HepG2 (cell line): ENCODE results near the gene VEZF1.

Experiments
- ATF1 ChIP-seq: IDR thresholded peaks from 2 replicates; pipeline ENCODE4 v1.6.1; 2016; ENCODE audit warnings: mild to moderate bottlenecking, control low read depth
- CC2D1A ChIP-seq: sonication (generic); formaldehyde crosslinking; IDR thresholded peaks from 2 replicates; pipeline ENCODE4 v1.8.1; 2023; ENCODE audit warnings: mild to moderate bottlenecking, missing genetic modification reagents
- FOXC1 ChIP-seq: sonication (generic); formaldehyde crosslinking; IDR thresholded peaks from 2 replicates; pipeline ENCODE4 v1.8.0; 2022; ENCODE audit warnings: mild to moderate bottlenecking, missing genetic modification reagents, borderline replicate concordance
- HNF4A ChIP-seq: sonication (generic); formaldehyde crosslinking; IDR thresholded peaks from 2 replicates; pipeline ENCODE4 v1.4.0; 2020; ENCODE audit warnings: missing genetic modification reagents
- LRRFIP1 ChIP-seq: sonication (generic); formaldehyde crosslinking; conservative IDR thresholded peaks from 2 replicates; pipeline ENCODE4 v1.4.0; 2020; ENCODE audit warnings: missing genetic modification reagents
- MAZ ChIP-seq, 2 experiments: sonication (generic) in 1 of 2; formaldehyde crosslinking in 1 of 2; IDR thresholded peaks; 2 replicates each; pipeline versions ENCODE4 v1.5.0 to v1.6.1; 2012 to 2020; ENCODE audit warnings: low read depth in 2 of 2, mild to moderate bottlenecking in 2 of 2, borderline replicate concordance in 1 of 2, improper control_type of control experiment in 1 of 2, low read length in 1 of 2, missing genetic modification reagents in 1 of 2, moderate library complexity in 1 of 2
- MYC ChIP-seq: sonication (generic); formaldehyde crosslinking; IDR thresholded peaks from 2 replicates; pipeline ENCODE4 v1.9.0; 2021; ENCODE audit warnings: missing genetic modification reagents, borderline replicate concordance
- NFIC ChIP-seq: IDR thresholded peaks from 2 replicates; pipeline ENCODE4 v1.6.1; 2012; ENCODE audit warnings: mild to moderate bottlenecking, low read length, inconsistent platforms
- NR2C2 ChIP-seq: sonication (generic); formaldehyde crosslinking; IDR thresholded peaks from 2 replicates; pipeline ENCODE4 v1.4.0; 2020; ENCODE audit warnings: missing genetic modification reagents, mild to moderate bottlenecking, moderate library complexity, borderline replicate concordance
- SRF ChIP-seq: IDR thresholded peaks from 2 replicates; pipeline ENCODE4 v1.6.1; 2011; ENCODE audit warnings: mild to moderate bottlenecking, low read depth, low read length, moderate library complexity
- TCF7 ChIP-seq: sonication (generic); IDR thresholded peaks from 2 replicates; pipeline ENCODE4 v1.6.1; 2016; ENCODE audit warnings: antibody characterized with exemption, low read depth
- ZBTB44 ChIP-seq: sonication (generic); formaldehyde crosslinking; IDR thresholded peaks from 2 replicates; pipeline ENCODE4 v1.4.0; 2020; ENCODE audit warnings: missing genetic modification reagents
- TF ChIP-seq, protein P1 (sequence below): sonication (generic); formaldehyde crosslinking; IDR thresholded peaks from 2 replicates; pipeline ENCODE4 v1.5.0; 2020; ENCODE audit warnings: mild to moderate bottlenecking, missing genetic modification reagents, moderate library complexity
- TF ChIP-seq, protein P2 (sequence below): IDR thresholded peaks from 2 replicates; pipeline ENCODE4 v1.6.1; 2016; ENCODE audit warnings: low read depth, control low read depth

- TF ChIP-seq FOXC1 (CRISPR knock-in tag) (no peak), HNF4A (CRISPR knock-in tag) (no peak), MAZ (IDR thresholded peaks at IDR 0.05; ENCODE audit: borderline replicate concordance, low read depth, low read length) (no peak), MAZ (CRISPR knock-in tag; IDR thresholded peaks at IDR 0.05; ENCODE audit: low read depth) (no peak), NR2C2 (no peak), SRF (no peak), CC2D1A (CRISPR knock-in tag) (no peak), MYC (no peak), ATF1 (CRISPR knock-in tag) (no peak), TCF7 (no peak), NFIC (0 out of 2 replicates have a peak, but pooled peaks have one; percentile 1), ZBTB44 (CRISPR knock-in tag) (no peak), LRRFIP1 (CRISPR knock-in tag) (no peak)
- TF ChIP-seq, protein P1, sequence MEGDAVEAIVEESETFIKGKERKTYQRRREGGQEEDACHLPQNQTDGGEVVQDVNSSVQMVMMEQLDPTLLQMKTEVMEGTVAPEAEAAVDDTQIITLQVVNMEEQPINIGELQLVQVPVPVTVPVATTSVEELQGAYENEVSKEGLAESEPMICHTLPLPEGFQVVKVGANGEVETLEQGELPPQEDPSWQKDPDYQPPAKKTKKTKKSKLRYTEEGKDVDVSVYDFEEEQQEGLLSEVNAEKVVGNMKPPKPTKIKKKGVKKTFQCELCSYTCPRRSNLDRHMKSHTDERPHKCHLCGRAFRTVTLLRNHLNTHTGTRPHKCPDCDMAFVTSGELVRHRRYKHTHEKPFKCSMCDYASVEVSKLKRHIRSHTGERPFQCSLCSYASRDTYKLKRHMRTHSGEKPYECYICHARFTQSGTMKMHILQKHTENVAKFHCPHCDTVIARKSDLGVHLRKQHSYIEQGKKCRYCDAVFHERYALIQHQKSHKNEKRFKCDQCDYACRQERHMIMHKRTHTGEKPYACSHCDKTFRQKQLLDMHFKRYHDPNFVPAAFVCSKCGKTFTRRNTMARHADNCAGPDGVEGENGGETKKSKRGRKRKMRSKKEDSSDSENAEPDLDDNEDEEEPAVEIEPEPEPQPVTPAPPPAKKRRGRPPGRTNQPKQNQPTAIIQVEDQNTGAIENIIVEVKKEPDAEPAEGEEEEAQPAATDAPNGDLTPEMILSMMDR (CRISPR knock-in tag), result no peak
- TF ChIP-seq, protein P2, sequence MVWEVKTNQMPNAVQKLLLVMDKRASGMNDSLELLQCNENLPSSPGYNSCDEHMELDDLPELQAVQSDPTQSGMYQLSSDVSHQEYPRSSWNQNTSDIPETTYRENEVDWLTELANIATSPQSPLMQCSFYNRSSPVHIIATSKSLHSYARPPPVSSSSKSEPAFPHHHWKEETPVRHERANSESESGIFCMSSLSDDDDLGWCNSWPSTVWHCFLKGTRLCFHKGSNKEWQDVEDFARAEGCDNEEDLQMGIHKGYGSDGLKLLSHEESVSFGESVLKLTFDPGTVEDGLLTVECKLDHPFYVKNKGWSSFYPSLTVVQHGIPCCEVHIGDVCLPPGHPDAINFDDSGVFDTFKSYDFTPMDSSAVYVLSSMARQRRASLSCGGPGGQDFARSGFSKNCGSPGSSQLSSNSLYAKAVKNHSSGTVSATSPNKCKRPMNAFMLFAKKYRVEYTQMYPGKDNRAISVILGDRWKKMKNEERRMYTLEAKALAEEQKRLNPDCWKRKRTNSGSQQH (CRISPR knock-in tag), result no peak
Observed at GRCh38 chr17:57985675-57985974, 2.4 kb downstream of the VEZF1 start.
